ENCODE data around the gene CMTM3. TPM values are rescaled to one million over a fixed set of nuclear protein-coding genes. Genes with fewer than 3 reads are reported as not detected.

CMTM3 gene
- total and polyA plus RNA-seq, 2 experiments from 2014 or later = 16.4 to 16.6 TPM

- Mint-ChIP-seq H3K27me3 (ENCODE audit: insufficient read depth, low read depth, poor library complexity) (peaks cover 22% of the 10 kb centered on the region), H3K4me3 (no peak overlapping the region), H3K4me1 (peaks cover 8% of the 10 kb centered on the region; the same call in 2 of the 3 replicates), H3K36me3 (ENCODE audit: low read depth) (no peaks in the 10 kb centered on the region), H3K9me3 (no peaks in the 10 kb centered on the region), H3K27ac (no peak overlapping the region)
- TF ChIP-seq, protein P1, sequence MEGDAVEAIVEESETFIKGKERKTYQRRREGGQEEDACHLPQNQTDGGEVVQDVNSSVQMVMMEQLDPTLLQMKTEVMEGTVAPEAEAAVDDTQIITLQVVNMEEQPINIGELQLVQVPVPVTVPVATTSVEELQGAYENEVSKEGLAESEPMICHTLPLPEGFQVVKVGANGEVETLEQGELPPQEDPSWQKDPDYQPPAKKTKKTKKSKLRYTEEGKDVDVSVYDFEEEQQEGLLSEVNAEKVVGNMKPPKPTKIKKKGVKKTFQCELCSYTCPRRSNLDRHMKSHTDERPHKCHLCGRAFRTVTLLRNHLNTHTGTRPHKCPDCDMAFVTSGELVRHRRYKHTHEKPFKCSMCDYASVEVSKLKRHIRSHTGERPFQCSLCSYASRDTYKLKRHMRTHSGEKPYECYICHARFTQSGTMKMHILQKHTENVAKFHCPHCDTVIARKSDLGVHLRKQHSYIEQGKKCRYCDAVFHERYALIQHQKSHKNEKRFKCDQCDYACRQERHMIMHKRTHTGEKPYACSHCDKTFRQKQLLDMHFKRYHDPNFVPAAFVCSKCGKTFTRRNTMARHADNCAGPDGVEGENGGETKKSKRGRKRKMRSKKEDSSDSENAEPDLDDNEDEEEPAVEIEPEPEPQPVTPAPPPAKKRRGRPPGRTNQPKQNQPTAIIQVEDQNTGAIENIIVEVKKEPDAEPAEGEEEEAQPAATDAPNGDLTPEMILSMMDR (conservative IDR thresholded peaks at IDR 0.05; ENCODE audit: low read depth in 2 of 2) = no peak
- TF ChIP-seq, protein P2, sequence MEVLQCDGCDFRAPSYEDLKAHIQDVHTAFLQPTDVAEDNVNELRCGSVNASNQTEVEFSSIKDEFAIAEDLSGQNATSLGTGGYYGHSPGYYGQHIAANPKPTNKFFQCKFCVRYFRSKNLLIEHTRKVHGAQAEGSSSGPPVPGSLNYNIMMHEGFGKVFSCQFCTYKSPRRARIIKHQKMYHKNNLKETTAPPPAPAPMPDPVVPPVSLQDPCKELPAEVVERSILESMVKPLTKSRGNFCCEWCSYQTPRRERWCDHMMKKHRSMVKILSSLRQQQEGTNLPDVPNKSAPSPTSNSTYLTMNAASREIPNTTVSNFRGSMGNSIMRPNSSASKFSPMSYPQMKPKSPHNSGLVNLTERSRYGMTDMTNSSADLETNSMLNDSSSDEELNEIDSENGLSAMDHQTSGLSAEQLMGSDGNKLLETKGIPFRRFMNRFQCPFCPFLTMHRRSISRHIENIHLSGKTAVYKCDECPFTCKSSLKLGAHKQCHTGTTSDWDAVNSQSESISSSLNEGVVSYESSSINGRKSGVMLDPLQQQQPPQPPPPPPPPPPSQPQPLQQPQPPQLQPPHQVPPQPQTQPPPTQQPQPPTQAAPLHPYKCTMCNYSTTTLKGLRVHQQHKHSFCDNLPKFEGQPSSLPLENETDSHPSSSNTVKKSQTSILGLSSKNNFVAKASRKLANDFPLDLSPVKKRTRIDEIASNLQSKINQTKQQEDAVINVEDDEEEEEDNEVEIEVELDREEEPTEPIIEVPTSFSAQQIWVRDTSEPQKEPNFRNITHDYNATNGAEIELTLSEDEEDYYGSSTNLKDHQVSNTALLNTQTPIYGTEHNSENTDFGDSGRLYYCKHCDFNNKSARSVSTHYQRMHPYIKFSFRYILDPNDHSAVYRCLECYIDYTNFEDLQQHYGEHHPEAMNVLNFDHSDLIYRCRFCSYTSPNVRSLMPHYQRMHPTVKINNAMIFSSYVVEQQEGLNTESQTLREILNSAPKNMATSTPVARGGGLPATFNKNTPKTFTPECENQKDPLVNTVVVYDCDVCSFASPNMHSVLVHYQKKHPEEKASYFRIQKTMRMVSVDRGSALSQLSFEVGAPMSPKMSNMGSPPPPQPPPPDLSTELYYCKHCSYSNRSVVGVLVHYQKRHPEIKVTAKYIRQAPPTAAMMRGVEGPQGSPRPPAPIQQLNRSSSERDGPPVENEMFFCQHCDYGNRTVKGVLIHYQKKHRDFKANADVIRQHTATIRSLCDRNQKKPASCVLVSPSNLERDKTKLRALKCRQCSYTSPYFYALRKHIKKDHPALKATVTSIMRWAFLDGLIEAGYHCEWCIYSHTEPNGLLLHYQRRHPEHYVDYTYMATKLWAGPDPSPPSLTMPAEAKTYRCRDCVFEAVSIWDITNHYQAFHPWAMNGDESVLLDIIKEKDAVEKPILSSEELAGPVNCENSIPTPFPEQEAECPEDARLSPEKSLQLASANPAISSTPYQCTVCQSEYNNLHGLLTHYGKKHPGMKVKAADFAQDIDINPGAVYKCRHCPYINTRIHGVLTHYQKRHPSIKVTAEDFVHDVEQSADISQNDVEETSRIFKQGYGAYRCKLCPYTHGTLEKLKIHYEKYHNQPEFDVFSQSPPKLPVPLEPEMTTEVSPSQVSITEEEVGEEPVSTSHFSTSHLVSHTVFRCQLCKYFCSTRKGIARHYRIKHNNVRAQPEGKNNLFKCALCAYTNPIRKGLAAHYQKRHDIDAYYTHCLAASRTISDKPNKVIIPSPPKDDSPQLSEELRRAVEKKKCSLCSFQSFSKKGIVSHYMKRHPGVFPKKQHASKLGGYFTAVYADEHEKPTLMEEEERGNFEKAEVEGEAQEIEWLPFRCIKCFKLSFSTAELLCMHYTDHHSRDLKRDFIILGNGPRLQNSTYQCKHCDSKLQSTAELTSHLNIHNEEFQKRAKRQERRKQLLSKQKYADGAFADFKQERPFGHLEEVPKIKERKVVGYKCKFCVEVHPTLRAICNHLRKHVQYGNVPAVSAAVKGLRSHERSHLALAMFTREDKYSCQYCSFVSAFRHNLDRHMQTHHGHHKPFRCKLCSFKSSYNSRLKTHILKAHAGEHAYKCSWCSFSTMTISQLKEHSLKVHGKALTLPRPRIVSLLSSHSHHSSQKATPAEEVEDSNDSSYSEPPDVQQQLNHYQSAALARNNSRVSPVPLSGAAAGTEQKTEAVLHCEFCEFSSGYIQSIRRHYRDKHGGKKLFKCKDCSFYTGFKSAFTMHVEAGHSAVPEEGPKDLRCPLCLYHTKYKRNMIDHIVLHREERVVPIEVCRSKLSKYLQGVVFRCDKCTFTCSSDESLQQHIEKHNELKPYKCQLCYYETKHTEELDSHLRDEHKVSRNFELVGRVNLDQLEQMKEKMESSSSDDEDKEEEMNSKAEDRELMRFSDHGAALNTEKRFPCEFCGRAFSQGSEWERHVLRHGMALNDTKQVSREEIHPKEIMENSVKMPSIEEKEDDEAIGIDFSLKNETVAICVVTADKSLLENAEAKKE (CRISPR knock-in tag; IDR thresholded peaks at IDR 0.05) = no peak
- no peak for TF ChIP-seq STAT1 (IDR thresholded peaks at IDR 0.05; ENCODE audit: unreplicated experiment)
- TF ChIP-seq, protein P3, sequence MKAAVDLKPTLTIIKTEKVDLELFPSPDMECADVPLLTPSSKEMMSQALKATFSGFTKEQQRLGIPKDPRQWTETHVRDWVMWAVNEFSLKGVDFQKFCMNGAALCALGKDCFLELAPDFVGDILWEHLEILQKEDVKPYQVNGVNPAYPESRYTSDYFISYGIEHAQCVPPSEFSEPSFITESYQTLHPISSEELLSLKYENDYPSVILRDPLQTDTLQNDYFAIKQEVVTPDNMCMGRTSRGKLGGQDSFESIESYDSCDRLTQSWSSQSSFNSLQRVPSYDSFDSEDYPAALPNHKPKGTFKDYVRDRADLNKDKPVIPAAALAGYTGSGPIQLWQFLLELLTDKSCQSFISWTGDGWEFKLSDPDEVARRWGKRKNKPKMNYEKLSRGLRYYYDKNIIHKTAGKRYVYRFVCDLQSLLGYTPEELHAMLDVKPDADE (IDR thresholded peaks at IDR 0.05) = no peak
- TF ChIP-seq ZNF114 (CRISPR knock-in tag; IDR thresholded peaks at IDR 0.05) = no peak
- no peaks in the 10 kb centered on the region for H3K36me3 ChIP-seq (ENCODE audit: insufficient read depth)
- H3K4me3 ChIP-seq = no peak overlapping the region
- ATAC-seq (no peak), DNase-seq (ENCODE audit: low spot score) (no peak)
- no peak overlapping the region for H3K27ac ChIP-seq (ENCODE audit: low read depth)
- no peaks in the 10 kb centered on the region for H3F3A ChIP-seq (replicated peaks; ENCODE audit: low read depth)
- 0 out of 2 replicates have a peak, but pooled peaks cover 8% of the 10 kb centered on the region for H3K4me1 ChIP-seq (ENCODE audit: insufficient read depth)
- peaks cover 29% of the 10 kb centered on the region for H3K27me3 ChIP-seq (ENCODE audit: insufficient read depth)
- H3K4me2 ChIP-seq = no peak overlapping the region
- H3K9me2 ChIP-seq (ENCODE audit: insufficient read depth) = no peaks in the 10 kb centered on the region
- no peaks in the 10 kb centered on the region for H4K20me1 ChIP-seq (replicated peaks; ENCODE audit: insufficient read depth)
- no peak overlapping the region for H2AFZ ChIP-seq
- H3K79me2 ChIP-seq (replicated peaks; ENCODE audit: insufficient read depth) = no peaks in the 10 kb centered on the region
These were observed 30.4 kb upstream of the CMTM3 start for GRCh38 chr16:66574081-66574480.

Data from GM23338 (cell line).